Measurements from ENCODE around the gene DYNLRB1.

Gene DYNLRB1

DNA sequence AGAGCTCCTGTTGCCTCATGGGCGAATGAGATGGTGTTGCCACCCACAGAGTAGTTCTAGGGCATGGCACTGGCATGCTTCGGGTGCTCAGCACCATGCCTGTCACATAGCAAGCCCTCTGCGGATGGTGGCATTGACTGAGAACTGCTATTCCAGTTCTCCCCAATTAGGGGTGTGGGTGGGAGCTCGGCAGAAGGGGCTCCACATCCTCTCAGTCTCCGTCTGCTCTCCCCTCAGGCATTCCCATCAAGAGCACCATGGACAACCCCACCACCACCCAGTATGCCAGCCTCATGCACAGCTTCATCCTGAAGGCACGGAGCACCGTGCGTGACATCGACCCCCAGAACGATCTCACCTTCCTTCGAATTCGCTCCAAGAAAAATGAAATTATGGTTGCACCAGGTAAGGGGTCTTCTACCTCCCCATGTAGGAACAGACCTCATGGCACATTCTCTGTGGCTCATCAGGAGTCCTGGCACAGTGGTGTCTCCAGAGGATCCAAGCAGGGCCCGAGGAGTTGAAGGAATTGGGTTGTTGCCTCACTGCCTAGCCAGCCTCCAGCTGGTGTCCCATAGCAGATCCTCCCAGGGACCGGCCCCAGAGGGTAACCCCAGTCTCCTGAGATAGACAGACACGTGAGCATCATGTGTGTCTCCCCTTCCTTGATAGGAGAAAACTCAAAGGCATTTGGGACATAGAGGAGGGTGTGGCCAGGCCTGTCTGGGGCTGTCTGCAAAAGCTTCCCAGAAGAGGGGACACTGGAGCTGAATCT, 18.4 kb downstream of the DYNLRB1 start:
- DNase-seq (ENCODE audit: low read depth) = no peak

DNA sequence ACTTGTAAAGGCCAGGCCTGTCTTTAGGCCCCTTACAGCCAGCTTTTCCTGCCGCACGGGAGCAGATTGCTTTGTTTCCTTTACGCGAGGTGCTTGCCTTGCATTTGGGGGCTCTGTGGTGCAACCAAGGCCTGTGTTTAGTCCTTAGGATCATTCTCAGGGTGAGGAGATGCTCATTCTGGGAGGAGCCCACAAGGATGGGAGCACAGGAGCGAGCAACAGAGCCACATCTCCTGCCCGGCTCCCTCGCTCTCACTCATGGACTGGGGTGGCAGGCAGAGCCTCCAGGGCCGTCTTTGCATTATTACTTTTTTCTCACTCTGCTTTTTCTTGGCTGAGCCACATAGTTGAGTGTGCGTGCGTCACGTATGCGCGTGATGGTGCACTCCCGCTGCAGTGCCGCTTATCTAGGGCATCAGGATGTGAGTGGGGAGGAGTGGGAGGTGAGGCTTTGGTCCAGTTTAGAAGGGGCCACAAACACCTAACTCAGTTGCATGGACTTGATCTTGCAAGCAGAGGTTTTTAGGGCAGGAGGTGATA, 19.1 kb downstream of the DYNLRB1 start:
- DNase-seq (ENCODE audit: low read depth) = no peak

DNA sequence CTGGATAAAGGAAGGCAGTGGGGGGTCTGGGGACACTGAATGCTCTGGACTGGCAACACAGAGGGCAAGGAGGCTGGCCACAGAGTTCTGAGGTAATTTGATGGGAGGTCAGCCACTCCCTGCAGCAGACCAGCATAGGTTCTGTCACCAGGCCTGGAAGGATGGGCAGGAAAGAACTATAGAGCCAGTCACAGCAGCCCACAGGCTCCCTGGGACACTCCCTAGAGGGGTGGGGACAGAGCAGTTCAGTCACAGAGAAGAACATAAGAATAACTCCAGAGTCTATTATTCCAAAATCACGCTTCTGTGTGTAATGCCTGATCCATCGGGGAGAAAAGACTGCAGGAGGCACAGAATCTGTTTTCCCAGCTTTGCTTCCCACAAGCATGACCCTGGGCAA, 19.6 kb downstream of the DYNLRB1 start:
- no peak for DNase-seq (ENCODE audit: low read depth)

DNA sequence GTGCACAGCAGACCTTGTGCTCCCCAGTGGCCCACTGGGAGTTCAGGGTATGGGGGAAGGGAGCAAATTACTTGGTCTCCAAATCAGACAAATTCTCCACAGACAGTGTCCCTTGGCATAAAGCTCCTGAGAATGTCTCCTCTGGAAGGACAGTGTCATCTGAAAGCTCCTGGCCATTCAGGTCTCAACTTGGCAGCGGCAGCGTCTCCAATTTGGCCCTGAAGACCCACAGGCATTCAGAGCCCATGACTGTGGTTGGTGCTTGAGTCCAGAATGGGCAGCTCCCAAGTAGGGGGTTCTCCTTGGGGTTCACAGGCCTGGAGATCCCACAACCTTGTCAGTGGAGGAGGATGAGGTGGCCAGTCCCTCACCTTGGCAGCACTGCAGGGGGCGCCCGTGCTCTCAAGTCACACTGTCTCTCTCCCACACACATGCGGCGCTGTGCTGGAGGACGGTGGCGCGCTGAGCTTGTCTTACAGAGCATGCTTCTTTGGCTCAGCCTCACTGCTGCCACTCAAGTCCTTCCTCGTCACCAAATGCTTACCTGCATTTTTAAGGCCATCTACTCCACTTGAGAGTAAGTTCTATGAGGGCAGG, 20.7 kb downstream of the DYNLRB1 start:
- DNase-seq (ENCODE audit: low read depth) = peak; percentile 27

DNA sequence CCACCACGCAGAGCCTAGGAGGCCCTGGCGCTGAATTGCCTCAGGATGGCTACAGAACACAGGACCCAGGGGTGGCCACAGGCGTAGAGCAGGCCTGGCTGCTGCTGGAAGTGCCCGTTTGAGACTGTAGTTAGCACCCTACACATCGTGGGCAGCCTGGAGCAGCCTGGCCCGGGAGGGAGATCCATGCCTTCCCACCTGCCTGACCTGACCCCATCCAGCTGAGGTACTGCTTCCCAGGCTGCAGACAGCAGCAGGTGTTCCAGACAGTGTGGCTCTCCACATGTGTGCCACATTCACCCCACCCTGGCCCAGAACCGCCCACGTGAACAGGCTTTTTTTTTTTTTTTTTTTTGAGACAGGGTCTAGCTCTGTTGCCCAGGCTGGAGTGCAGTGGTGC, 21.4 kb downstream of the DYNLRB1 start:
- DNase-seq (ENCODE audit: low read depth) = no peak

DNA sequence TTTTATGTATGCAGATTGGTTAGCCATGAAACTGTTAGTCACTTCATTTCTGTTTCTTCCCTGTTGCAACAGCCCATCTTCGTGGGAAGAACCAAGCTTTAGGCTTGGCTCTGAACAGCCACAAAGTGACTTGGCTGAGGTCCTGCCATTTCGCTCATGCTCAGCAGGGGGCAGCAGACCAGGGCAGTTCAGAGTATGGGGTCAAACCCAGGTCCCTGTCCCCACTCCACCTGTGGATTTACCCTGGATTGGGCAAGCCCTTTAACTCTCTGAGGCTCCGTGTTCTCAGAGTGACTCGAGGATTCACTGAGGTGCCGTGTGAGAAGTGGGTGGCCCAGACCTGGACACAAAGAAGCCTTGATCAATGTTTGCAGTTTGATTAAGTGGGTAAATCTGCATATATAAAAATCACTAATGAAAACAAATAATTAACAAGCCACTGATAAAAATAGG, 22.5 kb downstream of the DYNLRB1 start:
- peak; percentile 33 for DNase-seq (ENCODE audit: low read depth)

DNA sequence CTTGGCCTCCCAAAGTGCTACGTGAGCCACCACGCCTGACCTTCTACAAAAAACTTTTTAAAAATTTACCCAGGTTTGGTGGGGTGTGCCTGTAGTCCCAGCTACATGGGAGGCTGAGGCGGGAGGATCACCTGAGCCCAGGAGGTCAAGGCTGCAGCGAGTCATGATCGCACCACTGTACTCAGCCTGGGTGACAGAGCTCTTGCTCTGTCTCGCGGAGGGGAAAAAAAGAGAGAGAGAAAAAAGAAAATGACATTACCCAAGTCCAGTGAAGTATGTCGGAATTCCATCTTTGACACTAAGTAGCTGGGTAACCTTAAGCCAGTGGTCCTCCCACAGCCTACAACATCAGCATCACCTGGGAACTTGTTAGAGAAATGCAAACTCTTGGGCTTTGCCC, 23.5 kb downstream of the DYNLRB1 start:
- DNase-seq (ENCODE audit: low read depth) = no peak

- no peak for DNase-seq (ENCODE audit: low read depth)
Measured at GRCh38 chr20:34540596-34541263, 24.5 kb downstream of the DYNLRB1 start.

DNA sequence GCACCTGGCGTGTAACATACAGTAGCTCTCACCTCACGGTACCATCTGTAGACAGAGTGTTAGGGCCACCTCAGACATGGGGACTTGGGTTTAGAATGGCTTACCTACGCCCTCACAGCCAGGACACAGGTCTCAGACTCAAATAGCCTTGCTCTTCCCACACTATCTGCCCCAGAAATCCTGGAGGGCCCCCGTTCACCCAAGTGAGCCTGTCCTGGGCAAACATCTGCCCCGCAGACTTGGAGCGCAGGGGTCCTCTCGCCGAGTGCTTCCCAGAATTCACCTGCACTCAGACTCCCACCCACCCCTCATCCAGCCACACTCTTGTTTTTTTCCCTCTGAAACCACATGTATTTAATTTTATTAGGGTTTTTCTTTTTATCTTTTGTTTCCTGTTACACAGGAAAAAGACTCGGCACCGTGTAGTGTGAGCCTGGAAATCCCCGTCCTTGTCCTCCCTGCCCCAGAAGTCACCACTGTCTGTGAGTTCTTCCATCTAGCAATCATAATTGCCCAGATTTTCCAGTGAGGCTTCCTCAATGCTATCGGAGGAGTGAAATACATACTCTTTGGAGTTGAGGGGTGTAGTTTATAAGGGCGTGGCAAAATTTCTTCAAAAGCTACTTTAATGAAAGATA, 25.2 kb downstream of the DYNLRB1 start:
- no peak for DNase-seq (ENCODE audit: low read depth)

DNA sequence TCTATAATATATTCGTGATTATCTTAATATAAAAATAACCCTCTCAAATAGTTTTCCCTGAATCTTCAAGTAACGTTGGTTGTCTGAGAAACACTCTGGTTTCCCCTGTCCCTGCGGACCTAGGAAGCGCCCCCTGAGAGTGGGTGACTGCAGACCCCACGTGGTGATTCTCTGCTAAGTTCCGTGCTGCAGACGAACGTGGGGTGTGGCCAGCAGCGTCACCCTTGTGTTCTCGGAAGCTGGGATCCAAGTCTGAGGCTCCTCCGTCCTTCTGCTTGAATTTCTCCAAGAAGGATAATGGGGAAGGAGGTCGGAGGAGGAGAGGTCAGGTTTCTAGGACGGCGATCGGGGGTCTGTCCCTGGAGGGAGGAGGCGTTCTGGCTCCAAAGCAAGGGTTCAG, 25.7 kb downstream of the DYNLRB1 start:
- no peak for DNase-seq (ENCODE audit: low read depth)

GRCh38 chr20:34542439-34542838, 26.2 kb downstream of the DYNLRB1 start:
- DNase-seq (ENCODE audit: low read depth) = no peak

DNA sequence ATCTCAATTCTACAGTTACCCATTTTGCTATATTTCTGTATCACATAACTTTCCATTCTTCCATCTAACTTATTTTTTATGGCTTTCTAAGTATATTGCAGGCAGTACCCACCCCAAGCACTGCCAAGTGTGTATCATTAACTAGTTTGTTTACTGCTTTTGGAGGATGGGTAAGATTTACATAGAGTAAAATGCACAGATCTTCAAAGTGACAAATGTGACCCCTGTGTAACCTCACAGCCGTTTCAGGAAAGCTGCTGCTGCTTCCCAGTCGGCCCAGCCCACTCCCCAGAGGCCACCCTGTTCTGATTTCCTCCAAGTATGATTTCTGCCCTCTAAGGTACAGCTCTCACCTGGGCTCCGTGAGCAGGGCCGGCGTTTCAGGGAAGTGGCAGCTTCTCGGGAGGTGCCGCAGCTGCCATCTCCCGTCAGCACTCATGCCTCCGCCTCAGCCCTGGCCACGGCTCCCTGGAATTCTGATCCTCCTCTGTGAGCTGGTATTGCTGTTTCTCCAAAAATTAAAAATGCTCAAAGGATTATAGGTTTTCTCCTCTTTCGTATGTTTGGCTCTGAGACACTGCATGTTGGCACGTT, 27.3 kb downstream of the DYNLRB1 start:
- no peak for DNase-seq (ENCODE audit: low read depth)

DNA sequence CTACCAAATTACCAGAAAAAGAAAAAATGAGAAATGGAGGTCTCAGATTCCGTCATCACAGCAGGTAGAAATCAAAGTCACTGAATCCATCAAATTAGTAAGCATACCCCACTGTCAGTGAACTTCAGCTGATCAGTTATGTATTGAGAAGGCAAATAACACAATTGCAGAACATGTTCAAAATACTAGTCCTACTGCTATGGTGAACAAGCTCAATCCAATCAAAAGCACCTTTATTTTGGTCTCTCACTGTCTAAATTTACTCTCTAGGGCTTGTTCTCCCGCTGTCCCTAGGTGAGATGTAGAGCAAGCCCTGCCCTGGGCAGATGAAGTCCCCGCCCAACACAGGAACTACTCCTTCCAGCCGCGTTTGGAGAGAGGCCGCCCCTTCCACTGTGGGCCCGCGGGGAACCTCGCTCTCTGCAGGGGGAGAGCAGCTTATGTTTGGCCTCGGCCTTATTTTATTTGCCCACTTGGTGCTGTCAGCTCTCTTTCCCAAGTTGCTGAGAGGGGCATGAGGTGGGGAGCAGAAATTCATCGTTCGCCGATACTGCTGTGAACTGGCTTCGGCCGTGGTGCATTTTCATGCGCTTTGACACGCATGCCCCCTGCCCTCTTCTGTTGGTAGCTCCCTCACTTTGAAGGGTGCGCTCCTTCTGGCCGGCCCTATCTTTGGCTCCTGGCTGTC, 28.0 kb downstream of the DYNLRB1 start:
- no peak for DNase-seq (ENCODE audit: low read depth)

GRCh38 chr20:34546751-34547181, 30.5 kb downstream of the DYNLRB1 start:
- no peak for DNase-seq (ENCODE audit: low read depth)

DNA sequence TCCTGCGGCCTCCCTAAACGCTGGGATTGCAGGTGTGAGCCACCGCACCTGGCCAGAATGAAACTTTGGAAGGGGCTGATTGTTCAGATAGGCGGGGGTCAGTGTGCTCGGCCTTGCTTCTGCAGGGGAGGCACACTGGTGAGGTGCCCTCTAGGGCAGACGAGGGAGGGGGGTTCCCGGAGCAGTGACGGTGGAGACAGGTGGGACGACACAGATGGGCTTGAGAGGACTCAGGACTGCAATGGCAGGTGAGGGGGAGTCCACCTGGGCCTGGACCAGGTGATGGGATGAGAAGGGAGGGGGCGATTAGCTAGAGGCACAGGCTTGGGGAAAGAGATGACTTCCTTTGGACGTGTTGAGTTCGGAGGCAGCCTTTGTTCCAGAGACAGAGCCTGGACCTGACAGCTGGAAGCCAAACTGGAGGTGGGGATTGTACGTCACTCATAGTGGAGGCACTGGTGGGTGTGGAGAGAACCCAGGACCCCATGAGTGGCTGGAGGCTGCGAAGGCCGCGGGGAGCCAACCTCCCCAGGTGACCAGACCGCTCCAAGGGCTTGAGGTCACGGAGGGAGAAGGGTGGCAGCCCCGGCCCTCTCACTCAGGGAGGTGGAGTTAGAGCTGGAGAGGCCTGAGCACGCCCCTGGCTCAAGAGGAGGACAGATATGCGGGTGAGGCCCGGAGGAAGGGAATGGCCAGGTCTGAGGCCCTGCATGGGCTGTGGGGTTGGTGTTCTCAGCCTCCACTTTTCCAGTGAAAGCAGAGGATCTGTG, 31.8 kb downstream of the DYNLRB1 start:
- DNase-seq (ENCODE audit: low read depth) = no peak

DNA sequence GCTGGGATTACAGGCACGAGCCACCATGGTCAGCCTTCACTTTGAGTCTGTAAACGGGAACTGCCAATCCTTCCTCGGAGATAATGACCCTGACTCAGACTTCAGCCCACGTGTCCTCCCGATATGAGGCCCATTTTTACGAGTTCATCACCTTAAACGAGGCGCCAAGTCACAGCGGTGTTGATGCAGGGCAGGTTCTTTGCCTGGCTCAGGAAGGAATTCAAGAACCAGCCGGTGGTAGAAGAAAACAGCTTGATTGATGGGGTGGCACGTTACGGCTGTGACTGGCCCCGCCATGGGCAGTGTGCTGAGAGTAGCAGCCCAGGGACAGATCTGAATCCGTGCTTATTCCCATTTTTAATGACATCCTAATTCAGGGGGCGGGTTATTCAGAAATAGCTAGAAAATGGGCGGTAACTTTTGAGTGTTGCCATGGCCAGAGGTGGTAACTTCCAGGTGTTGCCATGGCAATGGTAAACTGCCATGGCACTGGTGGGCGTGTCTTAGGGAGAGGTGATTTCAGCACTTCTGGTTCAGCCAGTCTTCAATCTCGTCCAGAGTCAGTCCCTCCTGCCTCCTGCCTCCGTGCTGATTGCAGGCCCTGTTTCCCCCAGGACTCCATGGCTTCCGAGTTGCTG, 33.2 kb downstream of the DYNLRB1 start:
- no peak for DNase-seq (ENCODE audit: low read depth)

- no peak for DNase-seq (ENCODE audit: low read depth)
Measured at GRCh38 chr20:34549929-34550305, 33.7 kb downstream of the DYNLRB1 start.

- DNase-seq (ENCODE audit: low read depth) = no peak
Measured at GRCh38 chr20:34552569-34552968, 36.3 kb downstream of the DYNLRB1 start.

- no peak for DNase-seq (ENCODE audit: low read depth)
Measured at GRCh38 chr20:34553366-34553867, 37.2 kb downstream of the DYNLRB1 start.

DNA sequence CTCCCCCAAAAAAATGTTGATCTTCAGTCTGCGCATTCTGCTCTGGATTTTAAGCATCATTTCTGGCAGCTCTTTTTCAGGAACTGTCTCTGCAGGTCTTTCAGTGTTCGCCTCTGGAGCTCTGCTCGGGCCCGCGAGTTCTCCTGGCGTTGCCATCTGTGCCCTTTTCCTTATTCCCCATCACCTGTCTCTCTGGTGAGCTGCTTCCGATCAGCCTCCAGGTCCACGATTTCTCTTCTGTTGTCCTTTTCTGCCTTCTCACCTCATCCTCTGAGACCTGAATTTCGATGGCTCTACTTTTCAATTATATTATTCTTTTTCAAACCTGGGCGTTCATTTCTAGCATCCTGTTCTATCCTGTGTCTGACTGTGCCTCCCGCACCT, 41.7 kb downstream of the DYNLRB1 start:
- no peak for DNase-seq (ENCODE audit: low read depth)
